ENCODE data around the gene RAB26. TPM values are rescaled to one million over a fixed set of nuclear protein-coding genes. Genes with fewer than 3 reads are reported as not detected.

The RAB26 gene
- total and polyA plus RNA-seq, 2 of the 13 experiments (the other 11 are each of a cell fraction or from before 2014, with no cell fraction given): 0.86 to 3.6 TPM

DNA sequence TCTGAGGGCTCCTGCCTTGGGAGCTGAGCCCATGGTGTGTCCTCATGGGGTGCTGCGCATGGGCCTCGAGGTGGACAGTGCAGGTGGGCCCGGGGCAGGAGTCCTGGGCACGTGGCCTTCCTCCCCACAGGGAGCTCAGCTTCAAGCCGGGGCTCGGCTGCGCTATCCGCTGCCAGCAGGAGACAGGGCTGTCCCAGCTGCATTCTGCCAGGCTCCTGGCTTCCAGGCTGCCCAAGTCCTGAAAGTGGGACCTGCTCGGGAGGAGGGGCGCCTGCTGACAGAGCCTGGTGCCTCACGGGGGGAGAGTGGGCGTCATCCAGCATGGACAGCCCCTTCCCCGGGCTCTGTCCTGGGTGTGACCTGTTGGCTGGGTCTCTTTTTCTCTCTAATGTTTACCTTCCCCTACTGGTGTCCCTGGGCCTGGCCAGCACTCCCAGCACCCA lies 14.3 kb downstream of the RAB26 start (continued):
- no peak for TF ChIP-seq PRPF4 (IDR thresholded peaks at IDR 0.05; ENCODE audit: low read depth, low read length, poor library complexity, severe bottlenecking)
- no peak for TF ChIP-seq ZNF589 (CRISPR knock-in tag; conservative IDR thresholded peaks at IDR 0.05)
- no peak for TF ChIP-seq ZNF788 (CRISPR knock-in tag; IDR thresholded peaks at IDR 0.05; ENCODE audit: borderline replicate concordance)
- no peak for TF ChIP-seq NAIF1 (CRISPR knock-in tag; IDR thresholded peaks at IDR 0.05; ENCODE audit: borderline replicate concordance)
- 0 out of 2 replicates have a peak, but pooled peaks have one; percentile 4 for TF ChIP-seq ZSCAN9 (CRISPR knock-in tag; IDR thresholded peaks at IDR 0.05; ENCODE audit: borderline replicate concordance)
- TF ChIP-seq, protein P1, sequence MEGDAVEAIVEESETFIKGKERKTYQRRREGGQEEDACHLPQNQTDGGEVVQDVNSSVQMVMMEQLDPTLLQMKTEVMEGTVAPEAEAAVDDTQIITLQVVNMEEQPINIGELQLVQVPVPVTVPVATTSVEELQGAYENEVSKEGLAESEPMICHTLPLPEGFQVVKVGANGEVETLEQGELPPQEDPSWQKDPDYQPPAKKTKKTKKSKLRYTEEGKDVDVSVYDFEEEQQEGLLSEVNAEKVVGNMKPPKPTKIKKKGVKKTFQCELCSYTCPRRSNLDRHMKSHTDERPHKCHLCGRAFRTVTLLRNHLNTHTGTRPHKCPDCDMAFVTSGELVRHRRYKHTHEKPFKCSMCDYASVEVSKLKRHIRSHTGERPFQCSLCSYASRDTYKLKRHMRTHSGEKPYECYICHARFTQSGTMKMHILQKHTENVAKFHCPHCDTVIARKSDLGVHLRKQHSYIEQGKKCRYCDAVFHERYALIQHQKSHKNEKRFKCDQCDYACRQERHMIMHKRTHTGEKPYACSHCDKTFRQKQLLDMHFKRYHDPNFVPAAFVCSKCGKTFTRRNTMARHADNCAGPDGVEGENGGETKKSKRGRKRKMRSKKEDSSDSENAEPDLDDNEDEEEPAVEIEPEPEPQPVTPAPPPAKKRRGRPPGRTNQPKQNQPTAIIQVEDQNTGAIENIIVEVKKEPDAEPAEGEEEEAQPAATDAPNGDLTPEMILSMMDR (CRISPR knock-in tag; IDR thresholded peaks at IDR 0.05): 0 out of 2 replicates have a peak, but pooled peaks have one; percentile 10
- TF ChIP-seq RCOR2 (CRISPR knock-in tag; IDR thresholded peaks at IDR 0.05): no peak
- TF ChIP-seq MED1 (CRISPR knock-in tag; IDR thresholded peaks at IDR 0.05): 0 out of 2 replicates have a peak, but pooled peaks have one; percentile 33

DNA sequence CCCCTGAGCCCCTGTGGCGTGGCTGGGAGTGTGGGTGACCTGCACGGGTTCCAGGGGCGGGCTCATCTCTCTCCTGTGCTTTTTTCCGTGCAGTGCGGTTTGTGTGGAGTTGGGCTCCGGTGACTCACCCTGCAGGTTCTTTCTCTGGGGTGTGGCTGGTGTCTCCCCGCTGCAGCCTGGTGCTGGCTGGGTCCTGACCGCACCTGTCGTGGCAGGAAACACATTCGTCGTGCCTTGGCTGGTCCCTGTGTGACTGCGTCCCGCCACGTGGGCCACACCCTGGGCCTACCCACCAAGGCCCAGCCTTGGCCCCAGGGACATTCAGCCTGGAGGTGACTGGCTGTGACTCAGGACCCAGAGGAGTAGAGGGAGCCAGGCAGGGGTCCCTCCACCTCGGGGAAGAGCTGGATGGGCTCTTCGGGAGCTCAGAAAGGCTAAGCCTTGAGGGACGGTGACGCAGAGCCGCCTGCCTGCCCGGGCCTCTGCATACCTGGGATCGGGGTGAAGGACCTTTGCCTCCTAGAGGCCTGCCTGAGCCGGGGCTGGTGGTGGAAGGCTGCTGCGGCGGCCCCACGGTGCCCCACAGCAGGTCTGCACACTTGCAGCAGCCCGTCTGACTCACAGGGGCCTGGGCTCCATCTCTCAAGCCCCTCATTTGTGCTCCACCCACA lies 14.9 kb downstream of the RAB26 start:
- intact Hi-C loops (cut with micrococcal nuclease; ENCODE audit: unreplicated experiment): loop anchor here (5.0 kb wide), 1 partner anchor 34 kb away; the partner anchor contains the start of gene CASKIN1
- H3K4me2 ChIP-seq (ENCODE audit: low read depth, low read length): peak overlapping the region; percentile 80
- peak overlapping the region in 2 of 3 experiments; percentile 45 to 60; a peak in 4 of 6 replicates for H3K4me3 ChIP-seq (replicated peaks in 1 of 3; ENCODE audit: insufficient read depth in 1 of 3, low read depth in 2 of 3, low read length in 3 of 3)
- peak overlapping the region; percentile 75 for H3K27ac ChIP-seq (ENCODE audit: extremely low read length, insufficient read depth, low read length)
- peaks cover 12 to 24% of the 10 kb centered on the region in 2 experiments; a peak in 3 of 5 replicates for H3K36me3 ChIP-seq (replicated peaks in 1 of 2; ENCODE audit: control insufficient read depth in 1 of 2, insufficient read depth in 2 of 2, low read length in 2 of 2)
- CTCF ChIA-PET (ENCODE audit: low intra/inter-chr PET ratio, low total read pairs): no interaction called here
- DNase-seq (ENCODE audit: low spot score) (peak; percentile 49), FAIRE-seq (no peak), ATAC-seq (peak; percentile 58)
- POLR2A ChIA-PET: interaction anchor here (0.9 to 3.4 kb wide), 7 partner anchors 10 to 220 kb away, joined by 3 to 36 read pairs (median 5); partner anchors contain the start of genes ECI1, MSRB1, PGP and TRAF7
- BruUV-seq (replicated peaks): no TSS peak
- H3K9ac ChIP-seq (ENCODE audit: insufficient read depth, low read depth, low read length): peak overlapping the region; percentile 65
- peaks cover 35% of the 10 kb centered on the region for H3K79me2 ChIP-seq (ENCODE audit: insufficient read depth, low read length)
- H2AFZ ChIP-seq (ENCODE audit: low read length): no peak overlapping the region
- H3K27me3 ChIP-seq (ENCODE audit: control insufficient read depth in 1 of 2, insufficient read depth in 2 of 2, low read length in 2 of 2): no peaks in the 10 kb centered on the region
- H3K4me1 ChIP-seq (ENCODE audit: insufficient read depth, low read length): peaks cover 74% of the 10 kb centered on the region
- H3K9me3 ChIP-seq (ENCODE audit: low read length): no peaks in the 10 kb centered on the region
- 12% methylated on average over 13 of the region's 26 CpGs for WGBS (ENCODE audit: low lambda C conversion rate)
- peaks cover 24% of the 10 kb centered on the region for H4K20me1 ChIP-seq (ENCODE audit: insufficient read depth, low read length)
- in situ Hi-C loops (cut with HindIII; ENCODE audit: extremely low pct_ligation_motif_present, low pct_unique_long_range_greater_than_20kb): no loop called here
- TF ChIP-seq ZNF7 (CRISPR knock-in tag; IDR thresholded peaks at IDR 0.05) (no peak), ZFP1 (CRISPR knock-in tag; IDR thresholded peaks at IDR 0.05) (no peak), ZNF724P (CRISPR knock-in tag; IDR thresholded peaks at IDR 0.05; ENCODE audit: borderline replicate concordance) (no peak), SP140L (CRISPR knock-in tag; IDR thresholded peaks at IDR 0.05; ENCODE audit: borderline replicate concordance) (no peak), GABPB1 (CRISPR knock-in tag; IDR thresholded peaks at IDR 0.05) (peak; percentile 51; the same call in 1 of the 2 replicates), NR2F6 (IDR thresholded peaks at IDR 0.05) (no peak), NR2F6 (CRISPR knock-in tag; IDR thresholded peaks at IDR 0.05) (peak; percentile 37; the same call in 1 of the 2 replicates), ISX (CRISPR knock-in tag; conservative IDR thresholded peaks at IDR 0.05) (no peak), SIX4 (CRISPR knock-in tag; IDR thresholded peaks at IDR 0.05) (no peak)
- TF ChIP-seq, protein P2, sequence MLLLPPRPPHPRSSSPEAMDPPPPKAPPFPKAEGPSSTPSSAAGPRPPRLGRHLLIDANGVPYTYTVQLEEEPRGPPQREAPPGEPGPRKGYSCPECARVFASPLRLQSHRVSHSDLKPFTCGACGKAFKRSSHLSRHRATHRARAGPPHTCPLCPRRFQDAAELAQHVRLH (CRISPR knock-in tag; IDR thresholded peaks at IDR 0.05; ENCODE audit: borderline replicate concordance, low read depth): no peak
- TF ChIP-seq, protein P3, sequence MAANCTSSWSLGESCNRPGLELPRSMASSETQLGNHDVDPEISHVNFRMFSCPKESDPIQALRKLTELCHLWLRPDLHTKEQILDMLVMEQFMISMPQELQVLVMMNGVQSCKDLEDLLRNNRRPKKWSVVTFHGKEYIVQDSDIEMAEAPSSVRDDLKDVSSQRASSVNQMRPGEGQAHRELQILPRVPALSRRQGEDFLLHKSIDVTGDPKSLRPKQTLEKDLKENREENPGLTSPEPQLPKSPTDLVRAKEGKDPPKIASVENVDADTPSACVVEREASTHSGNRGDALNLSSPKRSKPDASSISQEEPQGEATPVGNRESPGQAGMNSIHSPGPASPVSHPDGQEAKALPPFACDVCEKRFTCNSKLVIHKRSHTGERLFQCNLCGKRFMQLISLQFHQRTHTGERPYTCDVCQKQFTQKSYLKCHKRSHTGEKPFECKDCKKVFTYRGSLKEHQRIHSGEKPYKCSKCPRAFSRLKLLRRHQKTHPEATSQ (CRISPR knock-in tag; IDR thresholded peaks at IDR 0.05; ENCODE audit: borderline replicate concordance): 0 out of 2 replicates have a peak, but pooled peaks have one; percentile 25
